Measurements from ENCODE around the gene B4GALNT4.

DNA sequence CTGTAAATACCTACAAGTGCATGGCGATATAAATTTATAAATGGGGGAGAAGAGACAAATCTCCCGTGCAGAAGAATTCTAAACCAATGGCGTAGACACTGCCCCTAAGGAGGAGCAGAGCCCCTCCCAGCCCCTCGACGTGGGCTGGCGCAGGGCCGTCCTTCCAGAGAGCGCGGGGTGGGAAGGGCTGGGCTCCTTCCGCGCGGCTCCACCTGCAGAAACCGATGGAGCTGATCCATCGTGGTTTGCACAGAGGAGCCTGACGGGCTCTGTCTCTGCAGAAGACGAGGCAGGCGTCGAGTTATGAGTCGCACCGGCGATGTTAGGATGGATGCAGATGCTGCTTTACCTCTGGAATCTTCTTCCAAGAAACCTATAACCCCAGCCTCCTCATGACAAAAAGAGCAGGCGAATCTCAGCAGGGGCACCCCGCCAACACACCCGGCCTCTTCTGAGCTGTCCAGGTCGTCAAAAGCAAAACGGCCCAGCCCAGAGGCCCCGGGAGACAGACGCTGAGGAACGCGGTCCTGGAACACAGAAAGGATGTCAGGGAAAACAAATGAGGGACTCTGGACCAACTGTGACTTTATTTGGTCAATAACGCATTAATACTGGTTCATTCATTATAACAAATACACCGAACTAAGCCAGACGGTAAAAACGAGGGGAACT, 11.0 kb upstream of the B4GALNT4 start:
- TF ChIP-seq POLR2A (IDR thresholded peaks at IDR 0.05; ENCODE audit: low read depth, low read length) (no peak), PAX5 (IDR thresholded peaks at IDR 0.05; ENCODE audit: insufficient read depth, low read length, severe bottlenecking) (no peak), POLR2AphosphoS5 (IDR thresholded peaks at IDR 0.05; ENCODE audit: low read depth, low read length) (no peak), TAF1 (IDR thresholded peaks at IDR 0.05; ENCODE audit: low read depth, low read length) (no peak), SPI1 (IDR thresholded peaks at IDR 0.05; ENCODE audit: low read depth, low read length) (no peak), POU2F2 (IDR thresholded peaks at IDR 0.05; ENCODE audit: low read depth, low read length) (no peak)
